HG03025 (cell line): Measurements from ENCODE around the gene ITGA11.

Source experiments
- ATAC-seq: cut with Tn5 transposase; IDR thresholded peaks from one replicate; pipeline ENCODE4 v1.9.1; 2021; ENCODE audit warnings: mild to moderate bottlenecking, moderate library complexity; ENCODE audit not compliant: unreplicated experiment, low FRiP score

ITGA11 gene

GRCh38 chr15:68431792-68432401 is at the start of gene ITGA11:
ITGA11 (minus strand) TSS chr15:68432163; CDS start chr15:68432066, 97 bp downstream.
- ATAC-seq, result no peak

- no peak for ATAC-seq
These were observed 49.4 kb upstream of the ITGA11 start for GRCh38 chr15:68481321-68481720.

GRCh38 chr15:68480296-68480695 is 48.3 kb upstream of the ITGA11 start:
- ATAC-seq, result no peak

- ATAC-seq, result no peak
These were observed 47.9 kb upstream of the ITGA11 start for GRCh38 chr15:68479870-68480269.

GRCh38 chr15:68479406-68479805 is 47.4 kb upstream of the ITGA11 start:
- ATAC-seq, result no peak

GRCh38 chr15:68478853-68479252 is 46.9 kb upstream of the ITGA11 start:
- no peak for ATAC-seq

- ATAC-seq, result no peak
These were observed 43.5 kb upstream of the ITGA11 start for GRCh38 chr15:68475449-68475848.

- ATAC-seq, result no peak
These were observed 39.6 kb upstream of the ITGA11 start for GRCh38 chr15:68471541-68471940.

GRCh38 chr15:68470976-68471375 is 39.0 kb upstream of the ITGA11 start:
- ATAC-seq, result no peak

- ATAC-seq, result no peak
These were observed 38.2 kb upstream of the ITGA11 start for GRCh38 chr15:68470049-68470742.

- no peak for ATAC-seq
These were observed 37.4 kb upstream of the ITGA11 start for GRCh38 chr15:68469162-68470048.

- ATAC-seq, result no peak
These were observed 34.9 kb upstream of the ITGA11 start for GRCh38 chr15:68466876-68467275.

GRCh38 chr15:68465861-68466560 is 34.0 kb upstream of the ITGA11 start:
- no peak for ATAC-seq

GRCh38 chr15:68464448-68465090 is 32.6 kb upstream of the ITGA11 start:
- ATAC-seq, result no peak

GRCh38 chr15:68463996-68464395 is 32.0 kb upstream of the ITGA11 start:
- no peak for ATAC-seq

- ATAC-seq, result no peak
These were observed 31.5 kb upstream of the ITGA11 start for GRCh38 chr15:68463444-68463843.

GRCh38 chr15:68460166-68460565 is 28.2 kb upstream of the ITGA11 start:
- no peak for ATAC-seq

GRCh38 chr15:68450192-68450591 is 18.2 kb upstream of the ITGA11 start:
- no peak for ATAC-seq

- no peak for ATAC-seq
These were observed 17.4 kb upstream of the ITGA11 start for GRCh38 chr15:68449389-68449788.
